Astrocyte of the cerebellum (primary cell): ENCODE results near the gene AIMP1.
"Not testable (repeated sequence)": the region's sequence is repeated elsewhere in the genome, so short reads cannot be mapped to it uniquely, and the experiment has no call there.

ENCODE experiments used
- DNase-seq: peaks from one replicate; pipeline ENCODE4 v3.0.0-alpha.2; 2011; ENCODE audit warnings: low read depth
- H3K4me3 ChIP-seq: 2 replicates; pipeline ENCODE4 v1.5.1; 2011; ENCODE audit warnings: mild to moderate bottlenecking, low read depth, low read length, moderate library complexity
- CTCF ChIP-seq: IDR thresholded peaks from 2 replicates; pipeline ENCODE4 v1.5.1; 2012; ENCODE audit warnings: low read length, low read depth, moderate library complexity, mild to moderate bottlenecking; ENCODE audit errors: missing control alignments
- in situ Hi-C: cut with HindIII; loops from 2 replicates; pipeline ENCODE4 v1.10.0; 2017; ENCODE audit warnings: low sequenced_read_pairs

The AIMP1 gene

GRCh38 chr4:106316773-106317409 lies 541 bp downstream of the AIMP1 start:
- H3K4me3 ChIP-seq = peak overlapping the region; percentile 86
- TF ChIP-seq CTCF = no peak
- no peak for DNase-seq
- in situ Hi-C loops = no loop called here

- in situ Hi-C loops = no loop called here
- no peak for TF ChIP-seq CTCF
- DNase-seq = no peak
- H3K4me3 ChIP-seq = peak overlapping the region; percentile 86
These were observed 1.5 kb downstream of the AIMP1 start for GRCh38 chr4:106317815-106318214.

- no peak for DNase-seq
- H3K4me3 ChIP-seq = no peak overlapping the region
- TF ChIP-seq CTCF = no peak
- in situ Hi-C loops = no loop called here
These were observed 2.2 kb downstream of the AIMP1 start for GRCh38 chr4:106318511-106318910.

- no peak for DNase-seq
- in situ Hi-C loops = no loop called here
- no peak for TF ChIP-seq CTCF
- no peak overlapping the region for H3K4me3 ChIP-seq
These were observed 3.9 kb downstream of the AIMP1 start for GRCh38 chr4:106320235-106320634.

- DNase-seq, in situ Hi-C loops, H3K4me3 ChIP-seq: not testable (repeated sequence)
These were observed 4.8 kb downstream of the AIMP1 start for GRCh38 chr4:106321168-106321567.

- in situ Hi-C loops, DNase-seq, H3K4me3 ChIP-seq: not testable (repeated sequence)
These were observed 5.5 kb downstream of the AIMP1 start for GRCh38 chr4:106321814-106322213.

GRCh38 chr4:106323119-106323518 lies 6.8 kb downstream of the AIMP1 start:
- in situ Hi-C loops = no loop called here
- no peak for TF ChIP-seq CTCF

GRCh38 chr4:106325800-106326199 lies 9.4 kb downstream of the AIMP1 start:
- no peak for TF ChIP-seq CTCF
- DNase-seq = no peak
- no peak overlapping the region for H3K4me3 ChIP-seq
- in situ Hi-C loops = no loop called here

More at GRCh38 chr4:106323119-106323518, 6.8 kb downstream of the AIMP1 start:
- H3K4me3 ChIP-seq = no peak overlapping the region
- no peak for DNase-seq
